T-cell (primary cell): ENCODE measurements around the gene DSCAM. TPM values are rescaled to one million over a fixed set of nuclear protein-coding genes. Genes with fewer than 3 reads are reported as not detected.

ENCODE experiments used
- ATAC-seq, 4 experiments: fragments of 200-7000 bp in 3 of 4; fragments of 150-1000 bp in 1 of 4; cut with Tn5 transposase; replicated peaks in 1 of 4; 1 replicate in 3 of 4; 2 replicates in 1 of 4; pipeline ENCODE4 v1.10.0; 2021; ENCODE audit warnings: moderate library complexity in 3 of 4, mild to moderate bottlenecking in 2 of 4, moderate number of reproducible peaks in 1 of 4
- CTCF ChIA-PET, 2 donors: fragments of 300-600 bp; sonication (Branson Sonifier 250); formaldehyde crosslinking; loops; one replicate each; lab custom pipeline; 2022; ENCODE audit warnings: antibody characterized with exemption in 2 of 2; lab: Charles Lee
- POLR2A ChIA-PET, 2 donors: fragments of 300-600 bp; sonication (Branson Sonifier 250); formaldehyde crosslinking; loops; one replicate each; lab custom pipeline; 2022; ENCODE audit warnings: antibody characterized with exemption in 2 of 2; lab: Charles Lee
- DNase-seq, 35 experiments: peaks; one replicate each; pipeline versions ENCODE4 v3.0.0 to v3.0.0-alpha.2; 2013 to 2023
- H3K27ac ChIP-seq: one replicate; pipeline ENCODE4 v1.5.1; 2013; ENCODE audit warnings: low read length
- H3K27me3 ChIP-seq, 2 experiments: replicated peaks in 1 of 2; 1 replicate in 1 of 2; 2 replicates in 1 of 2; pipeline versions ENCODE4 v1.6.1 to v1.7.0; 2013; ENCODE audit warnings: low read length in 1 of 2, mixed read lengths in 1 of 2; ENCODE audit not compliant: control insufficient read depth in 2 of 2, insufficient read depth in 2 of 2; ENCODE audit errors: extremely low read depth in 1 of 2
- H3K36me3 ChIP-seq, 2 donors: 1 replicate in 1 of 2; 2 replicates in 1 of 2; pipeline versions ENCODE4 v1.6.1 to v1.7.0; 2013; ENCODE audit warnings: low read length in 1 of 2; ENCODE audit not compliant: control insufficient read depth in 2 of 2, insufficient read depth in 1 of 2; ENCODE audit errors: extremely low read depth in 1 of 2
- H3K4me1 ChIP-seq, 2 experiments: 1 replicate in 1 of 2; 2 replicates in 1 of 2; pipeline versions ENCODE4 v1.6.1 to v1.7.0; 2013; ENCODE audit warnings: low read length in 2 of 2, mixed read lengths in 1 of 2; ENCODE audit not compliant: insufficient read depth in 2 of 2, control insufficient read depth in 1 of 2; ENCODE audit errors: extremely low read depth in 1 of 2
- H3K4me3 ChIP-seq, 2 donors: 1 replicate in 1 of 2; 2 replicates in 1 of 2; pipeline versions ENCODE4 v1.5.1 to v1.7.0; 2013; ENCODE audit warnings: mild to moderate bottlenecking in 2 of 2, low read length in 1 of 2, moderate library complexity in 1 of 2; ENCODE audit not compliant: control insufficient read depth in 1 of 2; ENCODE audit errors: extremely low read depth in 1 of 2
- H3K9me3 ChIP-seq: 2 replicates; pipeline ENCODE4 v1.7.0; 2013
- H3K27ac Mint-ChIP-seq, 2 donors: one replicate each; pipeline ENCODE4 v1.8.0; 2020 to 2021; ENCODE audit warnings: mild to moderate bottlenecking in 2 of 2, mixed read lengths in 2 of 2
- H3K27me3 Mint-ChIP-seq, 2 donors: one replicate each; pipeline ENCODE4 v1.8.0; 2021 to 2022; ENCODE audit warnings: mixed read lengths in 2 of 2
- H3K36me3 Mint-ChIP-seq: one replicate; pipeline ENCODE4 v1.8.0; 2021; ENCODE audit warnings: mixed read lengths
- H3K4me1 Mint-ChIP-seq, 3 donors: one replicate each; pipeline ENCODE4 v1.8.0; 2020 to 2022; ENCODE audit warnings: mixed read lengths in 3 of 3, mild to moderate bottlenecking in 1 of 3
- H3K4me3 Mint-ChIP-seq, 3 donors: one replicate each; pipeline ENCODE4 v1.8.0; 2020 to 2022; ENCODE audit warnings: mild to moderate bottlenecking in 3 of 3, mixed read lengths in 3 of 3, moderate library complexity in 3 of 3
- H3K9me3 Mint-ChIP-seq, 3 donors: one replicate each; pipeline ENCODE4 v1.8.0; 2020 to 2022; ENCODE audit warnings: mixed read lengths in 3 of 3
- WGBS: methylation state at CpG from one replicate; pipeline ENCODE4 v1.1.5; 2013; ENCODE audit warnings: missing lambda C conversion rate; ENCODE audit not compliant: insufficient coverage; 5-methylcytosine and 5-hydroxymethylcytosine counted together
- total RNA-seq, 35 experiments: library from RNA in 6 of 35; stranded (reverse) in 6 of 35; fragments of 120-200 nt in 1 of 35; gene quantifications; one replicate each; pipeline versions ENCODE4 v1.2.1 to v1.2.4 and lab custom pipeline; 2013 to 2026

DSCAM gene
- total RNA-seq, 5 donors from 2014 or later (not counting 1 experiment from before 2014, with no cell fraction given), result not detected

GRCh38 chr21:40073642-40074041 lies 773.3 kb downstream of the DSCAM start:
- Mint-ChIP-seq H3K4me1 (no peaks in the 10 kb centered on the region), H3K36me3 (no peaks in the 10 kb centered on the region), H3K9me3 (peaks cover 2 to 5% (median 3%) of the 10 kb centered on the region in 3 donors), H3K4me3 (no peak overlapping the region), H3K27me3 (no peaks in the 10 kb centered on the region), H3K27ac (no peak overlapping the region)
- no peak overlapping the region for H3K27ac ChIP-seq
- no peaks in the 10 kb centered on the region for H3K36me3 ChIP-seq
- ChIA-PET POLR2A (interaction anchor here in 1 of 2 donors (0.7 kb wide), 1 partner anchor 26 kb away, joined by 3 read pairs; no protein-coding TSS in a partner anchor), CTCF (no interaction called here)
- no peak for ATAC-seq
- no peak for DNase-seq
- no peaks in the 10 kb centered on the region for H3K9me3 ChIP-seq
- 94% methylated on average over 3 of the region's 5 CpGs for WGBS
- no peaks in the 10 kb centered on the region for H3K4me1 ChIP-seq
- no peaks in the 10 kb centered on the region for H3K27me3 ChIP-seq
- H3K4me3 ChIP-seq, result no peak overlapping the region

GRCh38 chr21:40070871-40071270 lies 776.1 kb downstream of the DSCAM start:
- ChIA-PET POLR2A (no interaction called here), CTCF (no interaction called here)
- H3K27me3 ChIP-seq, result peaks cover 0 to 1% of the 10 kb centered on the region in 2 experiments
- Mint-ChIP-seq H3K27me3 (no peaks in the 10 kb centered on the region), H3K4me1 (no peaks in the 10 kb centered on the region), H3K36me3 (no peaks in the 10 kb centered on the region), H3K9me3 (peaks cover 2 to 5% (median 3%) of the 10 kb centered on the region in 3 donors), H3K27ac (no peak overlapping the region), H3K4me3 (no peak overlapping the region)
- no peaks in the 10 kb centered on the region for H3K36me3 ChIP-seq
- H3K9me3 ChIP-seq, result no peaks in the 10 kb centered on the region
- H3K27ac ChIP-seq, result no peak overlapping the region
- WGBS, result 94% methylated on average over 3 of the region's 4 CpGs
- no peak for DNase-seq
- no peak for ATAC-seq
- no peaks in the 10 kb centered on the region for H3K4me1 ChIP-seq
- H3K4me3 ChIP-seq, result no peak overlapping the region

GRCh38 chr21:40067751-40068150 lies 779.2 kb downstream of the DSCAM start:
- no peaks in the 10 kb centered on the region for H3K4me1 Mint-ChIP-seq
- ATAC-seq (no peak), DNase-seq (no peak)
- Histone ChIP-seq H3K27ac (no peak overlapping the region), H3K36me3 (no peaks in the 10 kb centered on the region), H3K27me3 (peaks cover 0 to 3% of the 10 kb centered on the region in 2 experiments), H3K9me3 (no peaks in the 10 kb centered on the region), H3K4me1 (no peaks in the 10 kb centered on the region), H3K4me3 (no peak overlapping the region)
- peaks cover 0 to 6% of the 10 kb centered on the region in 2 donors for H3K27me3 Mint-ChIP-seq
- H3K4me3 Mint-ChIP-seq, result no peak overlapping the region
- no peaks in the 10 kb centered on the region for H3K36me3 Mint-ChIP-seq
- ChIA-PET CTCF (no interaction called here), POLR2A (no interaction called here)
- WGBS, result 0% methylated on average over 1 of the region's 4 CpGs
- peaks cover 0 to 2% (median 2%) of the 10 kb centered on the region in 3 donors for H3K9me3 Mint-ChIP-seq
- H3K27ac Mint-ChIP-seq, result no peak overlapping the region

GRCh38 chr21:40066221-40066620 lies 780.7 kb downstream of the DSCAM start:
- no peak overlapping the region for H3K4me3 Mint-ChIP-seq
- H3K9me3 Mint-ChIP-seq, result no peaks in the 10 kb centered on the region
- DNase-seq (no peak), ATAC-seq (no peak)
- H3K27ac Mint-ChIP-seq, result no peak overlapping the region
- H3K27me3 Mint-ChIP-seq, result peaks cover 0 to 6% of the 10 kb centered on the region in 2 donors
- no peaks in the 10 kb centered on the region for H3K4me1 ChIP-seq
- ChIA-PET POLR2A (no interaction called here), CTCF (no interaction called here)
- WGBS, result no CpG with 5 or more reads among the region's 3 CpGs
- H3K4me1 Mint-ChIP-seq, result no peaks in the 10 kb centered on the region
- no peaks in the 10 kb centered on the region for H3K36me3 Mint-ChIP-seq
- no peak overlapping the region for H3K27ac ChIP-seq
- H3K36me3 ChIP-seq, result no peaks in the 10 kb centered on the region
- H3K27me3 ChIP-seq, result peaks cover 0 to 3% of the 10 kb centered on the region in 2 experiments
- H3K9me3 ChIP-seq, result no peaks in the 10 kb centered on the region
- H3K4me3 ChIP-seq, result no peak overlapping the region

- Mint-ChIP-seq H3K4me1 (no peaks in the 10 kb centered on the region), H3K27me3 (peaks cover 0 to 10% of the 10 kb centered on the region in 2 donors), H3K9me3 (peaks cover 0 to 8% (median 2%) of the 10 kb centered on the region in 3 donors), H3K27ac (no peak overlapping the region), H3K36me3 (no peaks in the 10 kb centered on the region), H3K4me3 (no peak overlapping the region)
- DNase-seq (no peak), ATAC-seq (no peak)
- no peaks in the 10 kb centered on the region for H3K36me3 ChIP-seq
- ChIA-PET POLR2A (no interaction called here), CTCF (no interaction called here)
- 83% methylated on average over 1 of the region's 7 CpGs for WGBS
- H3K9me3 ChIP-seq, result no peaks in the 10 kb centered on the region
- no peaks in the 10 kb centered on the region for H3K4me1 ChIP-seq
- H3K4me3 ChIP-seq, result no peak overlapping the region
- no peak overlapping the region for H3K27ac ChIP-seq
- no peaks in the 10 kb centered on the region for H3K27me3 ChIP-seq
These were observed 786.8 kb downstream of the DSCAM start for GRCh38 chr21:40060083-40060677.

- H3K9me3 Mint-ChIP-seq, result peaks cover 2 to 8% (median 2%) of the 10 kb centered on the region in 3 donors
- no peak overlapping the region for H3K27ac Mint-ChIP-seq
These were observed 789.6 kb downstream of the DSCAM start for GRCh38 chr21:40057331-40057730.

More at GRCh38 chr21:40057331-40057730, 789.6 kb downstream of the DSCAM start:
- no peak for ATAC-seq
- Mint-ChIP-seq H3K4me3 (no peak overlapping the region), H3K27me3 (peaks cover 0 to 4% of the 10 kb centered on the region in 2 donors), H3K36me3 (no peaks in the 10 kb centered on the region), H3K4me1 (no peaks in the 10 kb centered on the region)
- H3K27ac ChIP-seq, result no peak overlapping the region
- H3K4me1 ChIP-seq, result no peaks in the 10 kb centered on the region
- ChIA-PET CTCF (no interaction called here), POLR2A (interaction anchor here in 1 of 2 donors (0.5 kb wide), 1 partner anchor 25 kb away, joined by 7 read pairs; no protein-coding TSS in a partner anchor)
- H3K9me3 ChIP-seq, result no peaks in the 10 kb centered on the region
- H3K4me3 ChIP-seq, result no peak overlapping the region
- H3K36me3 ChIP-seq, result no peaks in the 10 kb centered on the region
- no peak for DNase-seq
- 100% methylated on average over 1 of the region's 5 CpGs for WGBS
- no peaks in the 10 kb centered on the region for H3K27me3 ChIP-seq
